GM12864 (cell line): ENCODE measurements around the gene BCKDHA.
"Not testable (repeated sequence)": the region's sequence is repeated elsewhere in the genome, so short reads cannot be mapped to it uniquely, and the experiment has no call there.

ENCODE experiments used
- DNase-seq: peaks from one replicate; pipeline ENCODE4 v3.0.0-alpha.2; 2011; ENCODE audit warnings: low read depth
- H3K4me3 ChIP-seq: 2 replicates; pipeline ENCODE4 v1.5.1; 2011; ENCODE audit warnings: mild to moderate bottlenecking, low read depth, low read length, control low read depth
- TF ChIP-seq, protein P1 (sequence below): IDR thresholded peaks from 2 replicates; pipeline ENCODE4 v1.5.1; 2011; ENCODE audit warnings: low read depth, mild to moderate bottlenecking, moderate library complexity, low read length, control low read depth, inconsistent platforms; ENCODE audit errors: missing control alignments

The BCKDHA gene

DNA sequence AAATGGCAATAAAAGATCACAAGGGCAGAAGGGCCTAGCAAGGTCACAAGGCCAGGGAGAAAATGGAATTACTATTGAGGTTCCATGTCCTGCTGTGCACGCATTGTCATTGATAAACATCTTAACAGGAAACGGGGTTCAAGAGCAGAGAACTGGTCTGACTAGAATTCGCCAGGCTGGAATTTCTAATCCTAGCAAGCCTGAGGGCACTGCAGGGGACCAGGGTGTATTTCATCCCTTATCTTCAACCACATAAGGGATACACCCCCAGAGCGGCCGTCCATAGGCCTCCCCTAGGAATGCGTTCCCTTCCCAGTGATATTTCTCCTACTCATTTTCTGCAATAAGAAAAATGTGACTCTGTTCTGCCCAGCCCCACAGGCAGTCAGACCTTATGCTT is 64.9 kb downstream of the BCKDHA start:
- no peak overlapping the region for H3K4me3 ChIP-seq
- DNase-seq: no peak
- TF ChIP-seq, protein P1, sequence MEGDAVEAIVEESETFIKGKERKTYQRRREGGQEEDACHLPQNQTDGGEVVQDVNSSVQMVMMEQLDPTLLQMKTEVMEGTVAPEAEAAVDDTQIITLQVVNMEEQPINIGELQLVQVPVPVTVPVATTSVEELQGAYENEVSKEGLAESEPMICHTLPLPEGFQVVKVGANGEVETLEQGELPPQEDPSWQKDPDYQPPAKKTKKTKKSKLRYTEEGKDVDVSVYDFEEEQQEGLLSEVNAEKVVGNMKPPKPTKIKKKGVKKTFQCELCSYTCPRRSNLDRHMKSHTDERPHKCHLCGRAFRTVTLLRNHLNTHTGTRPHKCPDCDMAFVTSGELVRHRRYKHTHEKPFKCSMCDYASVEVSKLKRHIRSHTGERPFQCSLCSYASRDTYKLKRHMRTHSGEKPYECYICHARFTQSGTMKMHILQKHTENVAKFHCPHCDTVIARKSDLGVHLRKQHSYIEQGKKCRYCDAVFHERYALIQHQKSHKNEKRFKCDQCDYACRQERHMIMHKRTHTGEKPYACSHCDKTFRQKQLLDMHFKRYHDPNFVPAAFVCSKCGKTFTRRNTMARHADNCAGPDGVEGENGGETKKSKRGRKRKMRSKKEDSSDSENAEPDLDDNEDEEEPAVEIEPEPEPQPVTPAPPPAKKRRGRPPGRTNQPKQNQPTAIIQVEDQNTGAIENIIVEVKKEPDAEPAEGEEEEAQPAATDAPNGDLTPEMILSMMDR: no peak

DNA sequence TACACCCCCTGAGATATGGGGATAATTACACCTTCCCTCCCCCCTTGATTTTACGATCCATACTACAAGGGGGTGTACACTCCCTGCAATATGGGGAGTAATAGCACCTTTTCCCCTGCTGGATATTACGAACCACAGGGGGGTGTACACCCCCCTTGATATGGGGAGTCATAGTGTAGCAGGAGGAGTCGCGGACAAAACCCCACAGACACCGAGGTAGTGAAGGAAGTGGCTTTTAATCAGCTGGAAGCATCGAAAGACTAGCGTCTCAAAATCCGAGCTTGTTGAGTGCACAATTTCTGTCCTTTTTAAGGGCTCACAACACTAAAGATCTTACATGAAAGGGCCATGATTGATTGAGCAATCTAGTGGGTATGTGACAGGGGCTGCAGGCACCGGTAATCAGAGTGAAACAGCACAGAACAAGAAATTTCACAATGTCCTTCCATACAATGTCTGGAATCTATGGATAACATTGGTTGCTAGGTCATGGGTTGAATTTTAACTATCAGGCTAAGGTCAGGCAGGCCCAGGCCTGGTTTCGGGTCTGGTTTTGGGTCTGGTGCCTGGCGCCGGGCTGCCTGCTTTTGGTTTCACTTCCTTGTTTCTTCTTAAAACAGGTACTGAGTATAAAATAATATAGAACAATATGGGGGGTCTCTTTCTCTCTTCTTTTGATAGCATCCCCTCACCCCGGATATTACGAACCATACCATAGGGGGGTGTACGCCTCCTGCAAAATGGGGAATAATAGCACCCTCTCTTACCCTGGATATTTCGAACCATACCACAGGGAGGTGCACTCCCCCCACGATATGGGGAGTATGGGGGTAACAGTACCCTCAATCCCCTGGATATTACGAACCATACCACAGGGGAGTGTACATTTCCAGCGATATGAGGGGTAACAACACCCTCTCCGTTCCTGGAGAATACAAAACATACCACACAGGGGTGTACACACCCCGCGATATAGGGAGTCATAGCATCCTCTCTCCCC is 65.9 kb downstream of the BCKDHA start:
- DNase-seq, H3K4me3 ChIP-seq: not testable (repeated sequence)
